HG02938 (cell line): ENCODE results near the gene LPCAT2.
"Not testable (repeated sequence)": the region's sequence is repeated elsewhere in the genome, so short reads cannot be mapped to it uniquely, and the experiment has no call there.

Source experiments
- ATAC-seq: cut with Tn5 transposase; IDR thresholded peaks from one replicate; pipeline ENCODE4 v1.9.1; 2021; ENCODE audit warnings: mild to moderate bottlenecking, moderate library complexity; ENCODE audit not compliant: unreplicated experiment

LPCAT2 gene

DNA sequence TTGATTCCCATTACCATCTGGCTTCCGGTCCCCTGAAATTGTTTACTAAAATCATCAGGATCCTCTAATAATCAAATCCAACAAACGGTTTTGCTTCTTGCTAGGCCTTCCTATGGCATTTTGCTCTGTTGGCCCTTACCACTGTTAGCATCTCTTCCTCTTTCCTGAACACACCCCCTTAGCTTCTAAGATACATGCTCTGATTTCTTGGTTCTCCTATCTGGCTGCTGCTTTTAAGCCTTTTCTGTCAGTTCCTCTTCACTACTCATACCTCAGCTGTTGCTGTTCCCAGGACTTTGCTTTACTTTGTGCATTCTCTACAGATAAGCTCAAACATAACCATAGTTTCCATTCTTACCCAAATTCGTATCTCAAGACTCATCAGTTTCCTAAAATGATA is 69.0 kb downstream of the LPCAT2 start:
- no peak for ATAC-seq

DNA sequence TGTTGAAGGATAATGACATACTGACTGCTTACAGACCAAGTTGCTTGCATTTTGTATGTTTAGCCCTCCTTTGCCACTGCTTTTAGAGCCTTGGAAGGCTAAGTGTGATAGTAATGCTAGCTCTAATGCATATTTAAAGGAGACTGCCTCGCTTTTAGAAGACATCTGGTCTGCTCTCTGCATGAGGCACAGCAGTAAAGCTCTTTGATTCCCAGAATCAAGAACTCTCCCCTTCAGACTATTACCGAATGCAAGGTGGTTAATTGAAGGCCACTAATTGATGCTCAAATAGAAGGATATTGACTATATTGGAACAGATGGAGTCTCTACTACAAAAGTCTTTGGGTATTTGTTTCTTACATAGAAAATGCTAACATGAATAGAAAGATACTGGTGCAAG is 76.8 kb downstream of the LPCAT2 start:
- no peak for ATAC-seq

GRCh38 chr16:55588799-55589198 is 79.9 kb downstream of the LPCAT2 start:
- ATAC-seq, result no peak

- no peak for ATAC-seq
Observed at GRCh38 chr16:55592306-55592705, 83.4 kb downstream of the LPCAT2 start.

GRCh38 chr16:55597928-55598327 is 89.1 kb downstream of the LPCAT2 start:
- no peak for ATAC-seq

GRCh38 chr16:55605754-55606336 is 97.0 kb downstream of the LPCAT2 start:
- ATAC-seq, result no peak

DNA sequence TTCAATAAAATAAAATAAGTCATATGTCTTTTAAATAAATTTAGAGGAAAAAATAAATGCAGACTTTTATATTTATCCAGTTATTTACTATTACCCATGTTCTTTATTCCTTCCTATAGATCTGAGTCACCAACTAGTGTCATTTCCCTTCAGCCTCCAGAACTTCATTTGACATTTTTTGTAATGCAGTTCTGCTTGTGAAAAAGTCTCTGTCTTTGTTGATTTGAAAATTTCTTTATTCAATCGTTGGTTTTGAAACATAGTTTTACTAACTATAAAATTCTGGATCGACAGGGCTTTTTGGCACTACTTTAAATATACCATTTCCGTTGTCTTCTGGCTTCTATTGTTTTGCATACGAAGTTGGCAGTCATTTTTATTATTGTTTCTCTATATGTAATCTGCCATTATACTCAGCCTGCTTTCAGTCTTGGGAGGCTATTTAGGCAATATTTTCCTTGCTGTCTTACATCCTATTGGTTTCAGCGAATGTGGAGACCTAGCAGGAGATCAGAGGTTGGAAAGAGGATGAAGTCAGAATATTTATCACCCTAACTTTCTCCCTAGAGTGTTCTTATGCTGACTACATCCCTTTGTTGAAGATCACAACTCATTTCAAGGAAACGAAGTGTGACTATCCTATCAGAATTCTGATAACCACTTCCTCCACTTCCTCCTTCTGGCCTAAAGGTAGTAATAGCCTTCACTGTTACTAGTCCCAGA is 104.9 kb downstream of the LPCAT2 start:
- no peak for ATAC-seq

DNA sequence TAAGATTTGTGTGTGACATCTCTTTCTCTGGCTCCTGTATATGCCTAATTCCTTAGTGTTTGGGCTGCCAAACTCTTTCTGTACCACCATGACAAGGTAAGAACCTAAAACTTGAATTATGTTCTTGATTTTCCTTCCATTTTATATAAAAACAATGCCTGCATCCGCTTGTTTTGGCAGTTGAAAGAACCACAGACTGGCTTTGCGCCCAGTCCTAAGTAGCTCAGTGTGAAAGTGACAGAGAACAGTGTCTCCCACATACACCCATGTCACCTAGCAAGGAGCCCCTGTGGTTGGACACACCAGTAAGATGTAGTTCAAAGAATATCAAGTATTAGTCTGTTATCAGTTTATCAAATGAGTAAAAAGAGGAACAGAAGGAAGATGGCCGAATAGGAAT is 106.2 kb downstream of the LPCAT2 start:
- no peak for ATAC-seq

DNA sequence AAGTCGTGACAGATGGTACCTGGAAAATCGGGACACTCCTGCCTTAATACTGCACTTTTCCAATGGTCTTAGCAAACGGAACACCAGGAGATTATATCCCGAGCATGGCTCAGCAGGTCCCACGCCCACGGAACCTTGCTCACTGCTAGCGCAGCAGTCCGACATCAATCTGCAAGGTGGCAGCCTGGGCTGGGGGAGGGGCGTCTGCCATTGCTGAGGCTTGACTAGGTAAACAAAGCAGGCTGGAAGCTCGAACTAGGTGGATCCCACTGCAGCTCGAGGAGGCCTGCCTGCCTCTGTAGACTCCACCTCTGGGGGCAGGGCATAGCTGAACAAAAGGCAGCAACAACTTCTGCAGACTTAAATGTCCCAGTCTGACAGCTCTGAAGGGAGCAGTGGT is 106.8 kb downstream of the LPCAT2 start:
- not testable (repeated sequence) for ATAC-seq

GRCh38 chr16:55621771-55622170 is 112.9 kb downstream of the LPCAT2 start:
- ATAC-seq, result no peak

DNA sequence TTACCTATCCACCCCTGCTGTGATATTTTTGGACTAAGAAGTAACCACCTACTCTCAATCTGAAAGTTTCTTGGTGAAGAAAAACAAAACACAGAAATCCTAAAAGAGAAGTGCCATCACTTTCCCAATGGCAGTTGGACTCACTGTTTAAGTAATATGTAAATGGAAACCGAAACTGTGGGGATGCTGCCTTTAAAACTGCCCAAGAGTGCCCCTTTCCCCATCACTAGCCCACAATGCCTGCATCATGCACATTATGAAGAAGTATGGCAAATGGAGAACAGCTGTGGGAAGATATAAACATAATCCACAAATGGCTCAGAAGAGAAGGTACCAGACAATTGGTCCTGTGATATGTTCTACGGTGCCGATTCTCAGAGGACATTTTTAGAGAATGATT is 113.4 kb downstream of the LPCAT2 start:
- no peak for ATAC-seq

GRCh38 chr16:55622930-55623561 is 114.2 kb downstream of the LPCAT2 start:
- ATAC-seq, result no peak

DNA sequence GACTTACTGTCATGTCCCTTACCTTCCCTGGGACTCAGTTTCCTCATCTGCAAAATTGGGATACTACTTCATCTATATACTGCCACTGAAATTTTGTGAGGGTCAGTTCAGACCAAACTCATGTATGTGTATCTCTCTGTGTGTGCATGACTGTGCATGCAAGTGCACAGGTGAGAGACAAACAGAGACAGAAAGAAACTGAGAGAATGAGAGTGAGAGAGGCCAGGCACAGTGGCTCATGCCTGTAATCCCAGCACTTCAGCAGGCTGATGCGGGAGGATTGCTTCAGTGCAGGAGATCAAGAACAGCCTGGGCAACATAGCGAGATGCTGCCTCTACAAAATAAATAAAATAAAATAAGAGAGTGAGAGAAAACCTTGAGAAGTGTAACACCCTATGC is 114.8 kb downstream of the LPCAT2 start:
- no peak for ATAC-seq

DNA sequence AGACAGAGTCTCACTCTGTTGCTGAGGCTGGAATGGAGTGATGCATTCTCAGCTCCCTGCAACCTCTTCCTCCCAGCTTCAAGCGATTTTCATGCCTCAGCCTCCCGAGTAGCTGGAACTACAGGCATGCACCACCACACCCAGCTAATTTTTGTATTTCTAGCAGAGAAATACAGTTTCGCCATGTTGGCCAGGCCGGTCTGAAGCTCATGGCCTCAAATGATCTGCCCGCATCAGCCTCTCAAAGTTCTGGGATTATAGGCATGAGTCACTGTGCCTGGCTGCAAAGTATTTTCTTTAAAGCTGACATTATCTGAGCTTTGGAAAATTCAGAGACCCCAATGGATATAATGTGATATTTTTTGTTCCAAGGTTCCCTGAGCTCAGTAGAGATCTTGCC is 115.8 kb downstream of the LPCAT2 start:
- no peak for ATAC-seq

GRCh38 chr16:55625843-55626242 is 117.0 kb downstream of the LPCAT2 start:
- no peak for ATAC-seq

GRCh38 chr16:55628306-55628968 is 119.6 kb downstream of the LPCAT2 start:
- ATAC-seq, result no peak

DNA sequence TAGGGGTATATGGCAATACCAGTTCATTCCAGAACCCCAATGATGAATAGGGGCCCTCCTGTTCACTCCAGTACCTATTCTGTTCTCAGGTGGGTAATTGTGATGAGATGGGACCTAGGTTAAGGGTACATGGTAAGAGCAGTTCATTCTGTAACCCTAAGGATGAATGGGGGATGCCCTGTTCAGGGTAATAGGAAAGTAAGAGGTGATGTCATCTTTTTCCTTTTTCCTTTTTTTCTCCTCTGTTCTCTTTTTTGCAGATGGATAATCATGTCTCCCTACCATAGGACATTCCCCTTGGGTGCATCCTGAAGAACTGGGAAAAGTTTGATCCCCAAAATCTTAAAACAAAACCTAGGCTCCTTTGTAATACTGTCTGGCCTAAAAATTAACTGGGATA is 121.9 kb downstream of the LPCAT2 start:
- no peak for ATAC-seq

DNA sequence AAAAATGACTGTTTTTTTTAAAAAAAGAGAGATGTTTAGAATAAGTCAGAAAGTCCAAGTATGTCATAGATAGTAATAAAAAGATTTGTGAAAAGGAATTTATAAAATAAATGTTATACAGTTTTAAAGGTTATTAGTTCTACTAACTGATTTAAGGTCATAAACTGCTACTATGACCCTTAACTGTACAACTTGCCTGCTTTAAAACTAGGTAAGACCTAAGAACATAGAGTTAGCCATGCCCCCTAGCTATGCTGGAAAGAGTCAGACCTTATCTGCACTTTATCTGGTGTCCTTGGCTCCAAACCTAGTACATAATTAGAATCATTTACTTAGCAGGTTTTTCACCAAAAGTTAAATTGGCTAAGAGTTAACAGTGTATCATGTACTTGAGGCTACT is 123.4 kb downstream of the LPCAT2 start:
- no peak for ATAC-seq

DNA sequence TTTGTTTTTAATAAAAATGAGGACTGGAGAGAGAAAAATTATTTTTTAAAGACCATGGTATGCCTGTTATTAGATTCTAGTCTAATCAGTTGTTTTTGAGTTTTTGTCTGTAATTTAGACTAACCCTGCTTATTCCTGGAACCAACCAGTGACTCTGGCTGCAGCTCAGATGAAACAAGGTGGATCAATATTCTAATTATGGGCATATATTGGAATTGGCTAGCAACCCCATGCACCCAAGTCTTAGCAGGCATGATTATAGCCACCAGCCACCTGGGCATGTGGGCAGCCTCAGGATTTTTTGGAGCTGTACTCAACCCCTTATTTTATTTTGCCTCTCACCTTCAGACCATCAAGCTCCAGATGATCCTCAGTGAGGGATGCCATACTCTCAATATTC is 125.3 kb downstream of the LPCAT2 start:
- ATAC-seq, result no peak
